HEK293T (cell line): ENCODE data around the gene ENDOG.
"Not testable (repeated sequence)": the region's sequence is repeated elsewhere in the genome, so short reads cannot be mapped to it uniquely, and the experiment has no call there.

Source experiments
- CTCF ChIA-PET: fragments of 350-600 bp; formaldehyde crosslinking; extraction: SDS; loops from one replicate; lab custom pipeline; 2021; ENCODE audit warnings: antibody characterized with exemption, inconsistent platforms; lab: Yijun Ruan, JAX
- POLR2A ChIA-PET: fragments of 350-600 bp; formaldehyde crosslinking; extraction: SDS; loops from one replicate; lab custom pipeline; 2020; ENCODE audit warnings: antibody characterized with exemption, inconsistent platforms; lab: Yijun Ruan, JAX
- DNase-seq: peaks from one replicate; pipeline ENCODE4 v3.0.0; 2012; ENCODE audit warnings: mixed read lengths; ENCODE audit errors: extremely low spot score
- ARNT ChIP-seq: fragments of 450-650 bp; IDR thresholded peaks from 2 replicates; pipeline ENCODE4 v1.6.1; 2017; ENCODE audit warnings: mild to moderate bottlenecking
- BHLHE40 ChIP-seq: fragments of 450-650 bp; IDR thresholded peaks from 2 replicates; pipeline ENCODE4 v1.6.1; 2016; ENCODE audit warnings: mild to moderate bottlenecking, moderate library complexity, borderline replicate concordance
- CTBP1 ChIP-seq: fragments of 450-650 bp; IDR thresholded peaks from 2 replicates; pipeline ENCODE4 v1.6.1; 2016; ENCODE audit warnings: borderline replicate concordance
- ELF4 ChIP-seq: fragments of 450-650 bp; IDR thresholded peaks from 2 replicates; pipeline ENCODE4 v1.6.1; 2017; ENCODE audit warnings: antibody characterized with exemption
- FOXA1 ChIP-seq: fragments of 450-650 bp; IDR thresholded peaks from 2 replicates; pipeline ENCODE4 v1.6.1; 2016; ENCODE audit warnings: mild to moderate bottlenecking
- FOXK2 ChIP-seq: fragments of 450-650 bp; IDR thresholded peaks from 2 replicates; pipeline ENCODE4 v1.6.1; 2016; ENCODE audit warnings: mild to moderate bottlenecking
- FOXM1 ChIP-seq: fragments of 450-650 bp; IDR thresholded peaks from 2 replicates; pipeline ENCODE4 v1.6.1; 2017; ENCODE audit warnings: mild to moderate bottlenecking, borderline replicate concordance
- HDGF ChIP-seq: fragments of 450-650 bp; IDR thresholded peaks from 2 replicates; pipeline ENCODE4 v1.6.1; 2017; ENCODE audit warnings: antibody characterized with exemption, borderline replicate concordance
- L3MBTL2 ChIP-seq: fragments of 450-650 bp; conservative IDR thresholded peaks from 2 replicates; pipeline ENCODE4 v1.6.1; 2016; ENCODE audit warnings: mild to moderate bottlenecking
- LEF1 ChIP-seq: fragments of 450-650 bp; IDR thresholded peaks from 2 replicates; pipeline ENCODE4 v1.6.1; 2017; ENCODE audit warnings: mild to moderate bottlenecking, borderline replicate concordance
- NFRKB ChIP-seq: fragments of 450-650 bp; IDR thresholded peaks from 2 replicates; pipeline ENCODE4 v1.6.1; 2016; ENCODE audit warnings: mild to moderate bottlenecking, moderate library complexity
- SP1 ChIP-seq: fragments of 450-650 bp; IDR thresholded peaks from 2 replicates; pipeline ENCODE4 v1.6.1; 2017
- SUZ12 ChIP-seq: fragments of 450-650 bp; IDR thresholded peaks from 2 replicates; pipeline ENCODE4 v1.6.1; 2016; ENCODE audit warnings: mild to moderate bottlenecking
- TARDBP ChIP-seq: fragments of 450-650 bp; IDR thresholded peaks from 2 replicates; pipeline ENCODE4 v1.6.1; 2016
- ZNF384 ChIP-seq: fragments of 450-650 bp; IDR thresholded peaks from 2 replicates; pipeline ENCODE4 v1.6.1; 2016
- TF ChIP-seq, protein P1 (sequence below): fragments of 450-650 bp; IDR thresholded peaks from 2 replicates; pipeline ENCODE4 v1.6.1; 2016

Gene ENDOG

GRCh38 chr9:128771745-128772519 is 46.4 kb upstream of the ENDOG start, which contains the start of gene ZER1:
Gene ZER1, minus strand, starts transcription at chr9:128771927. Its CDS starts 16,362 bp downstream, at chr9:128755565.
- CTCF ChIA-PET, result interaction anchor here (1.1 kb wide), 2 partner anchors 47 to 73 kb away, joined by 3 to 4 read pairs; partner anchors contain the start of gene ENDOG
- POLR2A ChIA-PET, result interaction anchor here (0.7 to 3.0 kb wide), 6 partner anchors 10 to 221 kb away, joined by 3 to 14 read pairs (median 6); partner anchors contain the start of gene ENDOG
- DNase-seq, result peak; percentile 95
- TF ChIP-seq FOXK2 (no peak), TARDBP (no peak), ARNT (0 out of 2 replicates have a peak, but pooled peaks have one; percentile 70), L3MBTL2 (peak; percentile 58), SP1 (no peak), CTBP1 (peak; percentile 59; the same call in 1 of the 2 replicates), FOXM1 (no peak), BHLHE40 (no peak), ZNF384 (no peak), ELF4 (no peak), HDGF (no peak), FOXA1 (no peak), NFRKB (no peak)
- TF ChIP-seq, protein P1, sequence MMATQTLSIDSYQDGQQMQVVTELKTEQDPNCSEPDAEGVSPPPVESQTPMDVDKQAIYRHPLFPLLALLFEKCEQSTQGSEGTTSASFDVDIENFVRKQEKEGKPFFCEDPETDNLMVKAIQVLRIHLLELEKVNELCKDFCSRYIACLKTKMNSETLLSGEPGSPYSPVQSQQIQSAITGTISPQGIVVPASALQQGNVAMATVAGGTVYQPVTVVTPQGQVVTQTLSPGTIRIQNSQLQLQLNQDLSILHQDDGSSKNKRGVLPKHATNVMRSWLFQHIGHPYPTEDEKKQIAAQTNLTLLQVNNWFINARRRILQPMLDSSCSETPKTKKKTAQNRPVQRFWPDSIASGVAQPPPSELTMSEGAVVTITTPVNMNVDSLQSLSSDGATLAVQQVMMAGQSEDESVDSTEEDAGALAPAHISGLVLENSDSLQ, result no peak

- TF ChIP-seq L3MBTL2, result no peak
- ChIA-PET CTCF (interaction anchor here (0.6 to 0.8 kb wide), 3 partner anchors 39 to 255 kb away, joined by 3 to 4 read pairs (median 3); partner anchors contain the start of genes ENDOG and SH3GLB2), POLR2A (interaction anchor here (1.6 to 3.0 kb wide), 4 partner anchors 9 to 45 kb away, joined by 5 to 14 read pairs (median 9); partner anchors contain the start of gene ENDOG)
- DNase-seq, result no peak
Observed at GRCh38 chr9:128773049-128773448, 45.3 kb upstream of the ENDOG start.

DNA sequence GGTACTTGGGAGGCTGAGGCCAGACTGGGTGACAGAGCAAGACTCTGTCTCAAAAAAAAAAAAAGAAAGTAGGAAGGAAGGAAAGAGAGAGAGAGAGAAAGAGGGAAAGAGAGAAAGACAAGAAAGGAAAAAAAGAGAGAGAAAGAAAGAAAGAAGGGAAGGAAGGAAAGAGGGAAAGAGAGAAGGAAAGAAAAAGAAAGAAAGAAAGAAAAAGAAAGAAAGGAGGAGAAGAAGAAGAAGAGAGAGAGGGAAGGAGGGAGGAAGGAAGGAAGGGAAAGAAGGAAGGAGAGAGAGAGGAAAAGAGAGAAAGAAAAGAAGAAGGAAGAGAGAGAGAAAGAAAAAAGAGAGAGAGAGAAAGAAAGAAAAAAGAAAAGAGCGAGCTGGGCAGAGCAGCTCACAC is 43.5 kb upstream of the ENDOG start:
- TF ChIP-seq LEF1, result no peak
- TF ChIP-seq, protein P1, result no peak
- no peak for TF ChIP-seq TARDBP
- TF ChIP-seq ZNF384, result no peak
- no peak for TF ChIP-seq SP1
- TF ChIP-seq HDGF, result no peak
- no peak for TF ChIP-seq BHLHE40
- TF ChIP-seq SUZ12, result no peak
- no peak for TF ChIP-seq NFRKB
- TF ChIP-seq FOXM1, result no peak
- TF ChIP-seq ELF4, result no peak
- no peak for TF ChIP-seq ARNT
- CTCF ChIA-PET, result no interaction called here
- POLR2A ChIA-PET, result no interaction called here
- DNase-seq, result no peak

DNA sequence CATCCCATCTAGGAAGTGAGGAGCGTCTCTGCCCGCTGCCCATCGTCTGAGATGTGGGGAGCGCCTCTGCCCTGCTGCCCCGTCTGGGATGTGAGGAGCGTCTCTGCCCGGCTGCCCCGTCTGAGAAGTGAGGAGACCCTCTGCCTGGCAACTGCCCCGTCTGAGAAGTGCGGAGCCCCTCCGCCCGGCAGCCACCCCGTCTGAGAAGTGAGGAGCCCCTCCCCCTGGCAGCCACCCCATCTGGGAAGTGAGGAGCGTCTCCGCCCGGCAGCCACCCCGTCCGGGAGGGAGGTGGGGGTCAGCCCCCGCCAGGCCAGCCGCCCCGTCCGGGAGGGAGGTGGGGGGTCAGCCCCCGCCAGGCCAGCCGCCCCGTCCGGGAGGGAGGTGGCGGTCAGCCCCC is 38.2 kb upstream of the ENDOG start:
- DNase-seq, POLR2A ChIA-PET, CTCF ChIA-PET: not testable (repeated sequence)

GRCh38 chr9:128781187-128782070 is 36.9 kb upstream of the ENDOG start:
- CTCF ChIA-PET, result no interaction called here
- no peak for DNase-seq
- POLR2A ChIA-PET, result interaction anchor here (1.5 kb wide), 1 partner anchor 9 kb away, joined by 12 read pairs; the partner anchor contains the start of gene ZER1
- TF ChIP-seq SP1, result no peak
- TF ChIP-seq LEF1, result no peak

DNA sequence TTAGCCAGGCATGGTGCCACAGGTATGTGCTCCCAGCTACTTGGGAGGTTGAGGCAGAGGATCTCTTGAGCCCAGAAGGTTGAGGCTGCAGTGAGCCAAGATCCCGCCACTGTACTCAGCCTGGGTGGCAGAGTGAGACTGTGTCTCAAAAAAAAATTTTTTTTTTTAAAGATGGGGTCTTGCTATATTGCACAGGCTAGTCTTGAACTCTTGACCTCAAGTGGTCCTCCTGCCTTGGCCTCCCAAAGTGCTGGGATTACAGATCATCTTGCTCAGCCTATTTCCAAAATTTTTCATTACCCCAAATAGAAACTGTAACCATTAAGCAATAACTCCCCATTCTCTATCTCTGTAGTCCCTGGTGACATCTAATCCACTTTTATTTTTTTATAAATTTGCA is 35.6 kb upstream of the ENDOG start:
- CTCF ChIA-PET, result no interaction called here
- POLR2A ChIA-PET, result interaction anchor here (1.5 kb wide), 1 partner anchor 10 kb away, joined by 12 read pairs; the partner anchor contains the start of gene ZER1
- no peak for DNase-seq
- TF ChIP-seq L3MBTL2 (no peak), ARNT (no peak), FOXA1 (no peak)

DNA sequence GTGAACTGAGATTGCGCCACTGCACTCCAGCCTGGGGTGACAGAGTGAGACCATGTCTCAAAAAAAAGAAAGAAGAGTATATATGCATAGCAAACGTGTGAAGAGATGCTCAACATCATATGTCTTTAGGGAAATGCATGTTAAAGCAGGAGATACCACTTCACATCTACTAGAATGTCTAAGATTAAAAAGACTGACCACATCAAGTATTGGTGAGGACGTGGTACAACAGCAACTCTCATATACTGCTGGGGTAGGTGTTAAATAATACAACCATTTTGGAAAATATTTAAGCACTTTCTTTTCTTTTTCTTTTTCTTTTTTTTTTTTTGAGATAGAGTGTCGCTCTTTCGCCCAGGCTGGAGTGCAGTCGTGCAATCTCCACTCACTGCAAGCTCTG is 32.9 kb upstream of the ENDOG start:
- no peak for DNase-seq
- TF ChIP-seq, protein P1, result no peak
- no peak for TF ChIP-seq BHLHE40
- TF ChIP-seq CTBP1, result no peak
- no peak for TF ChIP-seq ZNF384
- TF ChIP-seq HDGF, result no peak
- TF ChIP-seq FOXK2, result no peak
- no peak for TF ChIP-seq ELF4
- no peak for TF ChIP-seq FOXM1
- no peak for TF ChIP-seq SP1
- TF ChIP-seq ARNT, result no peak
- TF ChIP-seq LEF1, result no peak
- no peak for TF ChIP-seq TARDBP
- TF ChIP-seq FOXA1, result no peak
- no peak for TF ChIP-seq SUZ12
- TF ChIP-seq L3MBTL2, result no peak
- ChIA-PET POLR2A (no interaction called here), CTCF (interaction anchor here (0.7 kb wide), 1 partner anchor 27 kb away, joined by 3 read pairs; no protein-coding TSS in a partner anchor)
